Stimulated activated memory B cell treated with anti-CD40 and anti-IgM and Interleukin-4, amounts not matched to agents 10 μg/mL and 1 μg/mL and 100 μg/mL, for 72 hours (primary cell): ENCODE data around the gene OR51I2.

Experiments
- ATAC-seq: fragments of 150-1000 bp; cut with Tn5 transposase; 2 replicates; pipeline ENCODE4 v1.10.0; 2021
- H3K27ac Mint-ChIP-seq: one replicate; pipeline ENCODE4 v1.8.0; 2022; ENCODE audit warnings: mild to moderate bottlenecking, mixed read lengths
- H3K27me3 Mint-ChIP-seq: one replicate; pipeline ENCODE4 v1.8.0; 2022; ENCODE audit warnings: mixed read lengths
- H3K36me3 Mint-ChIP-seq: one replicate; pipeline ENCODE4 v1.8.0; 2022; ENCODE audit warnings: mixed read lengths
- H3K4me1 Mint-ChIP-seq: one replicate; pipeline ENCODE4 v1.8.0; 2022; ENCODE audit warnings: mixed read lengths
- H3K4me3 Mint-ChIP-seq: one replicate; pipeline ENCODE4 v1.8.0; 2022; ENCODE audit warnings: mild to moderate bottlenecking, moderate library complexity, mixed read lengths
- H3K9me3 Mint-ChIP-seq: one replicate; pipeline ENCODE4 v1.8.0; 2022; ENCODE audit warnings: mixed read lengths

Gene OR51I2

DNA sequence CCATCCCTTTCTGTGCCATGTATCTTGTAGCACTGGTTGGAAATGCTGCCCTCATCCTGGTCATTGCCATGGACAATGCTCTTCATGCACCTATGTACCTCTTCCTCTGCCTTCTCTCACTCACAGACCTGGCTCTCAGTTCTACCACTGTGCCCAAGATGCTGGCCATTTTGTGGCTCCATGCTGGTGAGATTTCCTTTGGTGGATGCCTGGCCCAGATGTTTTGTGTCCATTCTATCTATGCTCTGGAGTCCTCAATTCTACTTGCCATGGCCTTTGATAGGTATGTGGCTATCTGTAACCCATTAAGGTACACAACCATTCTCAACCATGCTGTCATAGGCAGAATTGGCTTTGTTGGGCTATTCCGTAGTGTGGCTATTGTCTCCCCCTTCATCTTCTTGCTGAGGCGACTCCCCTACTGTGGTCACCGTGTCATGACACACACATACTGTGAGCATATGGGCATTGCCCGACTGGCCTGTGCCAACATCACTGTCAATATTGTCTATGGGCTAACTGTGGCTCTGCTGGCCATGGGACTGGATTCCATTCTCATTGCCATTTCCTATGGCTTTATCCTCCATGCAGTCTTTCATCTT lies 39.8 kb downstream of the OR51I2 start:
- no peaks in the 10 kb centered on the region for H3K9me3 Mint-ChIP-seq
- no peak for ATAC-seq
- H3K36me3 Mint-ChIP-seq = no peaks in the 10 kb centered on the region
- no peak overlapping the region for H3K27ac Mint-ChIP-seq
- no peaks in the 10 kb centered on the region for H3K27me3 Mint-ChIP-seq
- H3K4me1 Mint-ChIP-seq = peaks cover 6% of the 10 kb centered on the region
- H3K4me3 Mint-ChIP-seq = no peak overlapping the region

DNA sequence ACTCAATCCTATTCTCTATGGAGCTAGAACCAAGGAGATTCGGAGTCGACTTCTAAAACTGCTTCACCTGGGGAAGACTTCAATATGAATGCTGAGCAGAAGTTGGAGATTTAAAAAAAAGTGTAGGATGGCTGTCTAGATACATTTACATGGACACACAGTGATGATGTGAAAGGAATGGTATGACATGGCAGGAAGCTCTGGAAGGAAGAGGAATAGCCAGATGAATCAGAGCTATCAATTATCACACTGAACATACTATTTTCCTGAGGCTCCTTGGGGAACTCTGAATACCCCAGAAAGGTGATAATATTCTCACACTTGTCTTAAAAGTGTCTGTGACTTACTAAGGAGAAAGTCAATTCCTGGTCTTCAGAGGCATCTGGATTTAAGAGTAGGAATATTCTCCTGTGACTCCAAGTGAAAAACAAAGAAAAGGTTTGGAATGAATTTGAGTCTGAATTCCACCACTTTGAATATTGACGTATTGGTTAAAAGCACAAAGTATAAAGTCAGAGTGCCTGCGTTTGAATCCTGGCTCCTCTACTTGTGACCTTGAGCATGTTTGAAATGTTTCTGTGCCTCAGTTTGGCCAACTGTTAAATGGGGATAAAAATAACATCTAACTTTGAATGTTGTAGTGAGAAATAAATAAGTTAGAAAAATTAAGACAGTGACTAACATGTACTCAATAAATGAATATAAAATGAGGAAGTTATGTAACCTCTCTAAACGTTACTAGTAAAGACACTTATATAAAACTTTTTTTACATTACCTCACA lies 40.6 kb downstream of the OR51I2 start:
- no peaks in the 10 kb centered on the region for H3K27me3 Mint-ChIP-seq
- no peak for ATAC-seq
- no peak overlapping the region for H3K4me3 Mint-ChIP-seq
- no peak overlapping the region for H3K27ac Mint-ChIP-seq
- peaks cover 6% of the 10 kb centered on the region for H3K4me1 Mint-ChIP-seq
- no peaks in the 10 kb centered on the region for H3K36me3 Mint-ChIP-seq
- no peaks in the 10 kb centered on the region for H3K9me3 Mint-ChIP-seq

- Mint-ChIP-seq H3K27ac (no peak overlapping the region), H3K4me1 (no peaks in the 10 kb centered on the region), H3K9me3 (no peaks in the 10 kb centered on the region), H3K36me3 (no peaks in the 10 kb centered on the region), H3K4me3 (no peak overlapping the region), H3K27me3 (peaks cover 13% of the 10 kb centered on the region)
- no peak for ATAC-seq
These were observed 50.5 kb downstream of the OR51I2 start for GRCh38 chr11:5499671-5500070.

GRCh38 chr11:5500393-5500801 lies 51.3 kb downstream of the OR51I2 start:
- Mint-ChIP-seq H3K9me3 (no peaks in the 10 kb centered on the region), H3K27me3 (peaks cover 13% of the 10 kb centered on the region), H3K36me3 (no peaks in the 10 kb centered on the region), H3K27ac (no peak overlapping the region), H3K4me1 (no peaks in the 10 kb centered on the region), H3K4me3 (no peak overlapping the region)
- ATAC-seq = no peak

DNA sequence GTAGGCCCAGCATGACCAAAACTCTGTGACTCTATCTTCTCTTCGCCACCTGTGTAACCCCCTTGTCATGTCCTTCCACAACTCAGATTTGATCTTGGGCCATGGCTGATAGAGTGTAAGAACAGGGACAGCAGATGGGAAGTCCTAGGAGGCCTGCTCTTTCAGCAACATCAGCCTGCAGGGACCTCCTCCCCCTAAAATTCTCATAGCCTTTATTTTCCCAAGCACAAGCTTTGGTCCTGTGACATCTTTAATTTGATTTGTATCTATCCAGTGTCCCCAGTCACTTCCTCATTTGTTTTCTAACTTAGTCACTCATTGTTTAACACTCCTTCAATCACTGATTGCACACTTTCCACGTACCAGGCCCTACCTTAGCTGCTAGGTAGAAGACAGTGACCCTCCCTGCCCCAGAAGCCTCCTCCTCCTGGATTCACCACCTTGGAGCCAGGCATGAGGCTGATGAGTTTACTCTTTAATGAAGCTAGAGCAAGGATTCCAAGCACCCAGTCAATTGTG lies 55.3 kb downstream of the OR51I2 start:
- ATAC-seq = no peak
- Mint-ChIP-seq H3K9me3 (no peaks in the 10 kb centered on the region), H3K36me3 (no peaks in the 10 kb centered on the region), H3K27ac (no peak overlapping the region), H3K27me3 (peaks cover 34% of the 10 kb centered on the region), H3K4me3 (no peak overlapping the region), H3K4me1 (no peaks in the 10 kb centered on the region)

DNA sequence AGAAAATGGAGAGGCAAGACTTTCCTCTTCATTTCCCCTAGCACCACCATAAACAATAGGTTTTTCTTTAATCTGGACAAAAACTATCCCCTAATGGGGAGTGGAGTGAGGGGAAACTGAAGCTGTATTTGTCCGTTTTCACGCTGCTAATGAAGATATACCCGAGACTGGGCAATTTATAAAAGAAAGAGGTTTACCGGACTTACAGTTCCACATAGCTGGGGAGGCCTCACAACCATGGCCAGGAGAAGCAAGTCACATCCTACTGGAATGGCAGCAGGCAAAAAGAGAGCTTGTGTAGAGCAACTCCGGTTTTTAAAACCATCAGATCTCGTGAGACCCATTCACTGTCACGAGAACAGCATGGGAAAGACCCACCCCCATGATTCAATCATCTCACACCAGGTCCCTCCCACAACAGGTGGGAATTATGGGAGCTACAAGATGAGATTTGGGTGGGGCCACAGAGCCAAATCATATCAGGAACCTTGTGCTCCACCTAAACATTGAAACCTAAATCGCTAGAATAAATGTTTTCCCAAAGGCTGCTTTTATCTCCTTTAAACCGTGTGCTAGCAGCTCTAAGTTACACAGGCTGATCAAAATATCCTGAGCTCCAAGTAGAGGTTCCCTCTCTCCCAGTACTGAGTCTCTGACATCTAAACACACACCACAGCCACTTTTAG lies 56.4 kb downstream of the OR51I2 start:
- Mint-ChIP-seq H3K4me1 (no peaks in the 10 kb centered on the region), H3K4me3 (no peak overlapping the region), H3K27me3 (peaks cover 34% of the 10 kb centered on the region), H3K36me3 (no peaks in the 10 kb centered on the region), H3K27ac (no peak overlapping the region), H3K9me3 (no peaks in the 10 kb centered on the region)
- ATAC-seq = no peak
